IMR-90 (cell line): ENCODE data around the gene ITM2C. TPM values are rescaled to one million over a fixed set of nuclear protein-coding genes. Genes with fewer than 3 reads are reported as not detected.

Source experiments
- ATAC-seq: fragments of 200-7000 bp; cut with Tn5 transposase; 2 replicates; pipeline ENCODE4 v1.9.1; 2020; ENCODE audit warnings: low read depth, mild to moderate bottlenecking, moderate library complexity
- BruUV-seq: library from RNA; stranded (reverse); fragments of 400-500 nt; replicated peaks from 2 replicates; lab custom pipeline; 2021; lab: Mats Ljungman, UMichigan
- CTCF ChIA-PET: fragments of 300-600 bp; formaldehyde crosslinking; extraction: SDS; loops from one replicate; lab custom pipeline; 2021; ENCODE audit warnings: antibody characterized with exemption; lab: Yijun Ruan, JAX
- POLR2A ChIA-PET: fragments of 300-600 bp; sonication (Branson Sonifier 250); formaldehyde crosslinking; loops from one replicate; lab custom pipeline; 2022; ENCODE audit warnings: antibody characterized with exemption; ENCODE audit not compliant: unreplicated experiment; lab: Charles Lee
- DNase-seq: peaks from one replicate; pipeline ENCODE4 v3.0.0; 2013
- H2AFZ ChIP-seq: replicated peaks from 2 replicates; pipeline ENCODE3; 2013; ENCODE audit warnings: low read length, mild to moderate bottlenecking; ENCODE audit not compliant: poor library complexity
- H2AK5ac ChIP-seq: 2 replicates; pipeline ENCODE4 v1.6.1; 2013; ENCODE audit warnings: low read depth, low read length, inconsistent platforms
- H2AK9ac ChIP-seq: replicated peaks from 2 replicates; pipeline ENCODE3; 2013; ENCODE audit warnings: mild to moderate bottlenecking, low read depth, low read length, moderate library complexity; ENCODE audit not compliant: poor library complexity
- H2BK120ac ChIP-seq: 2 replicates; pipeline ENCODE4 v1.6.1; 2013; ENCODE audit warnings: low read depth, low read length, inconsistent platforms
- H2BK15ac ChIP-seq: 3 replicates; pipeline ENCODE4 v1.6.1; 2013; ENCODE audit warnings: low read depth, low read length, inconsistent platforms
- H2BK20ac ChIP-seq: 2 replicates; pipeline ENCODE4 v1.6.1; 2013; ENCODE audit warnings: low read depth, mild to moderate bottlenecking, inconsistent platforms, low read length, moderate library complexity
- H2BK5ac ChIP-seq: 2 replicates; pipeline ENCODE4 v1.6.1; 2013; ENCODE audit warnings: mild to moderate bottlenecking, low read depth, low read length, inconsistent platforms; ENCODE audit not compliant: poor library complexity, severe bottlenecking
- H3K14ac ChIP-seq: replicated peaks from 2 replicates; pipeline ENCODE4 v1.6.1; 2013; ENCODE audit warnings: low read depth, low read length, inconsistent platforms
- H3K18ac ChIP-seq: 2 replicates; pipeline ENCODE4 v1.6.1; 2013; ENCODE audit warnings: low read depth, low read length, control low read depth
- H3K23ac ChIP-seq: 2 replicates; pipeline ENCODE4 v1.6.1; 2013; ENCODE audit warnings: low read depth, low read length, inconsistent platforms
- H3K27ac ChIP-seq: 2 replicates; pipeline ENCODE4 v1.5.1; 2013; ENCODE audit warnings: mild to moderate bottlenecking, control low read depth, low read length; ENCODE audit not compliant: insufficient read depth
- H3K27me3 ChIP-seq: 2 replicates; pipeline ENCODE4 v1.6.1; 2013; ENCODE audit warnings: low read length; ENCODE audit not compliant: control insufficient read depth, insufficient read depth
- H3K36me3 ChIP-seq: 2 replicates; pipeline ENCODE4 v1.6.1; 2013; ENCODE audit warnings: low read length, mixed read lengths; ENCODE audit not compliant: control insufficient read depth, insufficient read depth
- H3K4ac ChIP-seq: 2 replicates; pipeline ENCODE4 v1.6.1; 2013; ENCODE audit warnings: low read depth, low read length, inconsistent platforms
- H3K4me1 ChIP-seq: 2 replicates; pipeline ENCODE4 v1.6.1; 2013; ENCODE audit warnings: low read length, mixed read lengths; ENCODE audit not compliant: control insufficient read depth, insufficient read depth
- H3K4me2 ChIP-seq: 2 replicates; pipeline ENCODE4 v1.6.1; 2013; ENCODE audit warnings: low read depth, mild to moderate bottlenecking, control low read depth, low read length, moderate library complexity
- H3K4me3 ChIP-seq: 2 replicates; pipeline ENCODE4 v1.5.1; 2013; ENCODE audit warnings: low read depth, mild to moderate bottlenecking, control low read depth, low read length, moderate library complexity; ENCODE audit not compliant: insufficient read depth
- H3K56ac ChIP-seq: 2 replicates; pipeline ENCODE4 v1.6.1; 2013; ENCODE audit warnings: low read length, inconsistent platforms; ENCODE audit not compliant: insufficient read depth; ENCODE audit errors: extremely low read depth
- H3K79me1 ChIP-seq, 2 experiments: 2 replicates each; pipeline ENCODE4 v1.6.1; 2013; ENCODE audit warnings: low read length in 2 of 2, inconsistent platforms in 1 of 2, low read depth in 1 of 2
- H3K9ac ChIP-seq: 2 replicates; pipeline ENCODE4 v1.6.1; 2013; ENCODE audit warnings: low read depth, low read length, control low read depth
- H3K9me1 ChIP-seq: 2 replicates; pipeline ENCODE4 v1.6.1; 2013; ENCODE audit warnings: low read length, inconsistent platforms; ENCODE audit not compliant: insufficient read depth
- H3K9me3 ChIP-seq: 2 replicates; pipeline ENCODE4 v1.6.1; 2013; ENCODE audit warnings: low read length; ENCODE audit not compliant: control insufficient read depth, insufficient read depth
- H4K20me1 ChIP-seq: 2 replicates; pipeline ENCODE4 v1.6.1; 2013; ENCODE audit warnings: low read length, inconsistent platforms; ENCODE audit not compliant: insufficient read depth
- H4K5ac ChIP-seq: 2 replicates; pipeline ENCODE4 v1.6.1; 2013; ENCODE audit warnings: mild to moderate bottlenecking, low read depth, low read length, control low read depth
- H4K8ac ChIP-seq, 2 experiments: 2 replicates each; pipeline ENCODE4 v1.6.1; 2013; ENCODE audit warnings: low read depth in 2 of 2, low read length in 2 of 2, control low read depth in 1 of 2, inconsistent platforms in 1 of 2
- H4K91ac ChIP-seq: 2 replicates; pipeline ENCODE4 v1.6.1; 2013; ENCODE audit warnings: low read depth, low read length, inconsistent platforms; ENCODE audit not compliant: insufficient read depth
- SMC3 ChIP-seq: fragments of 150-350 bp; IDR thresholded peaks from 2 replicates; pipeline ENCODE4 v1.6.1; 2016; ENCODE audit warnings: low read depth, mild to moderate bottlenecking, antibody characterized with exemption, low read length, moderate library complexity
- WGBS, 2 experiments: methylation state at CpG; one replicate each; pipeline versions ENCODE4 v1.1.5 to v1.1.7; 2013; ENCODE audit warnings: missing lambda C conversion rate in 2 of 2; ENCODE audit not compliant: insufficient read length in 1 of 2; ENCODE audit errors: extremely low coverage in 2 of 2; 5-methylcytosine and 5-hydroxymethylcytosine counted together
- dilution Hi-C: fragments of 300-500 bp; cut with HindIII; formaldehyde crosslinking; loops from one replicate; pipeline ENCODE4 v1.14.3; 2018; ENCODE audit warnings: low sequenced_read_pairs; ENCODE audit not compliant: unreplicated experiment
- in situ Hi-C: fragments of 300-500 bp; cut with MboI; formaldehyde crosslinking; loops from 3 replicates; pipeline ENCODE4 v1.14.3; 2019; ENCODE audit warnings: low sequenced_read_pairs, inconsistent platforms, mixed read lengths
- intact Hi-C: fragments of 100-400 bp; cut with micrococcal nuclease; formaldehyde crosslinking; loops from 2 replicates; pipeline ENCODE4 v1.10.0; 2022
- polyA plus RNA-seq, 3 experiments: library from polyadenylated mRNA; depleted of rRNA; stranded (reverse); fragments of >200 nt; gene quantifications; 2 replicates each; pipeline ENCODE4 v1.2.3, GENCODE V29; 2012; ENCODE audit warnings: low replicate concordance in 1 of 3
- total RNA-seq: library from RNA; depleted of rRNA; stranded (reverse); fragments of >200 nt; gene quantifications from 2 replicates; pipeline ENCODE4 v1.2.3, GENCODE V29; 2012
- TF ChIP-seq, protein P1 (sequence below): fragments of 150-350 bp; IDR thresholded peaks from 2 replicates; pipeline ENCODE4 v1.6.1; 2016; ENCODE audit warnings: low read depth, mild to moderate bottlenecking, low read length, moderate library complexity, borderline replicate concordance

The ITM2C gene
- total and polyA plus RNA-seq, 2 of the 4 experiments (the other 2 are of a cell fraction): 46.8 to 274 TPM

DNA sequence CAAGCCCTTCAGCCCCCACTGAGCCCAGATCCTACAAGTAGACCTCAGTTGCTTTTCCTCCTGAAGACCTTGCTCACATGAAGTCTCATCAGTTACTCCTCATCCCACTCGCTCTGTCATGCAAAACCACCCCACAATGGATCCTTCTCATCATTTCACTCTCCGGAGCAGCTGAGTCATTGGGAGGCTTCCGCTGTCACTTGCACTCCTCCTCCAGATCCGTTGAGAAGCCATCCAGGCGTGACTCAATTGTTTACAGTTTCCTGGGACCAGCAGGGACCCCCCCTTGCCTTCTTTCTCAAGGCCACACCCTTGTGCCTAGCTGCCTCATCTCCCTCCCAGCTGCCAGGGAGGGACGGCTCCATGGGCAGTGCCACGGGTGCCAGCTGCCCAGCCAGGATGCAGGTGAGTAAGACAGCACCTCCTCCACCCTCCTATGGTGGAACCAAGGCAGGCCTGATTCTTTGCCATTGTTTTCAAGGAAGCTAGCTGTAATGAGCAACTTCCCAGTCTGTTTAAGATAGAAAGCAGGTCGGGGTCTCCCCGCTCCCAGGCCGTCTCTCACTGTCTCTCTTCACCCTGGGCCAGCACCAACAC, 44.0 kb downstream of the ITM2C start (continued):
- no peak for TF ChIP-seq SMC3

DNA sequence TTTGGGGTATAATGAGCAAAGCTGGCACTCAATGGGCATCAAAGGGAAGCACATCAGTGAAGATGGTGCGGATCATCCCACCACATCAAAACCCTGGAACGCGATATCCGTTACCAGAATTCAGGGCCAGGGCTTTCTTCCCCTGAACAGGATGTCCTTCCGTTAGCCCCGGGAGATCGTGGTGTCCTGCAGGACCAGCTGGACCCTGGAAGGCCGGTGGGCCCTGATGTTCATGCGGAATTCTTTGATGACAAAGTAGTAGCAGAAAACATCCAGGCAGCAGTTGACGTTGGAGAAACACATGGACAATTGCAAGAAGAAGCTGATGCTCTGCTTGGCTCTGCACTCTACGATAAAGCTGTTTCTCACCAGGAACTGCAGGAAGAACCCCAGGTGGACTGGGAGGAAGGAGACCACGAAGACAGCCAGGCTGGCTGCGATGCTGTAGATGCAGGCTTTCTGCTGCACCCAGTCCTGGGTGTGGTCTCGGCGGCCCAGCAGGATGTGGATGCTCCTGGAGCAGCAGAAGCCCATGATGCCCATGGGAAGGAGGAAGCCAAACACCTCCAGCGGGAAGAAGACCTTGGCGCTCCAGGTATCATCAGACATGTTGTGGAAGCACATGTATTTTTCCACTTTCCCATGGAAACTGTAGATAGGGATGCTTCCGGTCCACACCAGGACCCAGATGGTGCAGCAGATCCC, 45.3 kb downstream of the ITM2C start:
- Histone ChIP-seq H4K5ac (no peak overlapping the region), H3K36me3 (no peaks in the 10 kb centered on the region), H3K4me2 (no peak overlapping the region), H3K79me1 (no peaks in the 10 kb centered on the region), H3K27ac (no peak overlapping the region), H3K4me1 (peaks cover 6% of the 10 kb centered on the region), H4K8ac (no peak overlapping the region), H2BK20ac (no peak overlapping the region), H3K9me1 (peaks cover 14% of the 10 kb centered on the region), H3K27me3 (peaks cover 10% of the 10 kb centered on the region; the same call in 1 of the 2 replicates), H3K23ac (no peak overlapping the region), H2BK120ac (no peak overlapping the region), H4K91ac (no peak overlapping the region), H3K9me3 (no peaks in the 10 kb centered on the region), H3K18ac (no peak overlapping the region), H2AFZ (no peak overlapping the region), H4K20me1 (no peaks in the 10 kb centered on the region), H3K14ac (no peak overlapping the region), H2AK5ac (no peak overlapping the region; the same call in 1 of the 2 replicates), H3K4ac (no peak overlapping the region), H2BK5ac (no peak overlapping the region), H3K56ac (no peak overlapping the region), H2BK15ac (0 out of 3 replicates have a peak overlapping the region, but pooled peaks have one; percentile 95), H3K4me3 (no peak overlapping the region), H2AK9ac (no peak overlapping the region), H3K9ac (no peak overlapping the region)
- ChIA-PET CTCF (no interaction called here), POLR2A (no interaction called here)
- no TSS peak for BruUV-seq
- 55% methylated on average over 4 of the region's 18 CpGs; no CpG with 5 or more reads in 1 of the 2 experiments for WGBS, 2 experiments
- no peak for DNase-seq
- TF ChIP-seq, protein P1, sequence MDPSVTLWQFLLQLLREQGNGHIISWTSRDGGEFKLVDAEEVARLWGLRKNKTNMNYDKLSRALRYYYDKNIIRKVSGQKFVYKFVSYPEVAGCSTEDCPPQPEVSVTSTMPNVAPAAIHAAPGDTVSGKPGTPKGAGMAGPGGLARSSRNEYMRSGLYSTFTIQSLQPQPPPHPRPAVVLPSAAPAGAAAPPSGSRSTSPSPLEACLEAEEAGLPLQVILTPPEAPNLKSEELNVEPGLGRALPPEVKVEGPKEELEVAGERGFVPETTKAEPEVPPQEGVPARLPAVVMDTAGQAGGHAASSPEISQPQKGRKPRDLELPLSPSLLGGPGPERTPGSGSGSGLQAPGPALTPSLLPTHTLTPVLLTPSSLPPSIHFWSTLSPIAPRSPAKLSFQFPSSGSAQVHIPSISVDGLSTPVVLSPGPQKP: no peak
- no peak for TF ChIP-seq SMC3
- no peak for ATAC-seq
- in situ Hi-C loops (no loop called here), intact Hi-C loops (loop anchor here (10.0 kb wide), 1 partner anchor 545 kb away; no protein-coding TSS in a partner anchor), dilution Hi-C loops (no loop called here)
